Loucy (cell line): ENCODE results near the gene PRRT4.

Experiments used
- EZH2phosphoT487 ChIP-seq: fragments of 200-600 bp; IDR thresholded peaks from 2 replicates; pipeline ENCODE4 v1.6.1; 2018; ENCODE audit warnings: antibody characterized with exemption, mild to moderate bottlenecking, moderate library complexity, borderline replicate concordance
- TF ChIP-seq, protein P1 (sequence below): fragments of 200-600 bp; sonication (generic); conservative IDR thresholded peaks from 2 replicates; pipeline ENCODE4 v1.5.1; 2014; ENCODE audit warnings: mild to moderate bottlenecking, antibody characterized with exemption, low read length

DNA sequence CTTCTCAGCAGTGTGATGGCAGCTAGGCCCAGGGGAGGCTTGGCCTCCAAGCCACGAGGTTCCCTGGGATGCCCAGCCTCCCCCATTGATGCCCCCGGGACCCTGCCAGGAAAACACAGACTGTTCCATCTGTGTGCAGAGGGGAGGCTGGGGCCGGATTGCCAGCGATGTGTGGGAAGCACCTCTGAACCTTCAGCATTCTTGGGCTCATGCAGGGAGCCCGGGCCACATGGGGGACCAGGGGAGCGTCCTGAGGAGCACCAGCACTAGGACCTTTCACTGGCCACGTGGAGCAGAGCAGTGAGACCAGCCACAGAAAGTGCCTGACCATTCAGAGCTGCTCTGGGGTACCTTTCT is 45.7 kb upstream of the PRRT4 start:
- TF ChIP-seq, protein P1, sequence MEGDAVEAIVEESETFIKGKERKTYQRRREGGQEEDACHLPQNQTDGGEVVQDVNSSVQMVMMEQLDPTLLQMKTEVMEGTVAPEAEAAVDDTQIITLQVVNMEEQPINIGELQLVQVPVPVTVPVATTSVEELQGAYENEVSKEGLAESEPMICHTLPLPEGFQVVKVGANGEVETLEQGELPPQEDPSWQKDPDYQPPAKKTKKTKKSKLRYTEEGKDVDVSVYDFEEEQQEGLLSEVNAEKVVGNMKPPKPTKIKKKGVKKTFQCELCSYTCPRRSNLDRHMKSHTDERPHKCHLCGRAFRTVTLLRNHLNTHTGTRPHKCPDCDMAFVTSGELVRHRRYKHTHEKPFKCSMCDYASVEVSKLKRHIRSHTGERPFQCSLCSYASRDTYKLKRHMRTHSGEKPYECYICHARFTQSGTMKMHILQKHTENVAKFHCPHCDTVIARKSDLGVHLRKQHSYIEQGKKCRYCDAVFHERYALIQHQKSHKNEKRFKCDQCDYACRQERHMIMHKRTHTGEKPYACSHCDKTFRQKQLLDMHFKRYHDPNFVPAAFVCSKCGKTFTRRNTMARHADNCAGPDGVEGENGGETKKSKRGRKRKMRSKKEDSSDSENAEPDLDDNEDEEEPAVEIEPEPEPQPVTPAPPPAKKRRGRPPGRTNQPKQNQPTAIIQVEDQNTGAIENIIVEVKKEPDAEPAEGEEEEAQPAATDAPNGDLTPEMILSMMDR: no peak
- TF ChIP-seq EZH2phosphoT487: no peak
